Fibroblast of the aortic adventitia (primary cell): ENCODE data around the gene HNF1B. TPM values are rescaled to one million over a fixed set of nuclear protein-coding genes. Genes with fewer than 3 reads are reported as not detected.

Experiments used
- DNase-seq: peaks from one replicate; pipeline ENCODE4 v3.0.0-alpha.2; 2010; ENCODE audit warnings: low read depth
- H3K4me3 ChIP-seq: 2 replicates; pipeline ENCODE4 v1.5.1; 2011; ENCODE audit warnings: low read depth, mild to moderate bottlenecking, control low read depth, low read length, moderate library complexity
- CTCF ChIP-seq: IDR thresholded peaks from 2 replicates; pipeline ENCODE4 v1.5.1; 2011; ENCODE audit warnings: mild to moderate bottlenecking, low read length, control low read depth, inconsistent platforms; ENCODE audit not compliant: insufficient read depth
- total RNA-seq: library from RNA; depleted of rRNA; stranded (reverse); fragments of >200 nt; gene quantifications from 2 replicates; pipeline ENCODE4 v1.2.3, GENCODE V29; 2012; ENCODE audit warnings: low replicate concordance

The HNF1B gene
- total RNA-seq, 1 donor: not detected

- no peak overlapping the region for H3K4me3 ChIP-seq
- DNase-seq: no peak
- TF ChIP-seq CTCF: no peak
Measured at GRCh38 chr17:37750768-37751475, 6.1 kb upstream of the HNF1B start.

- DNase-seq: no peak
- no peak overlapping the region for H3K4me3 ChIP-seq
Measured at GRCh38 chr17:37750292-37750691, 5.4 kb upstream of the HNF1B start.

GRCh38 chr17:37747222-37747621, 2.4 kb upstream of the HNF1B start:
- DNase-seq: no peak
- no peak overlapping the region for H3K4me3 ChIP-seq
- no peak for TF ChIP-seq CTCF

More at GRCh38 chr17:37750292-37750691, 5.4 kb upstream of the HNF1B start:
- TF ChIP-seq CTCF: no peak

- no peak for TF ChIP-seq CTCF
- H3K4me3 ChIP-seq: no peak overlapping the region
- no peak for DNase-seq
Measured at GRCh38 chr17:37746617-37747016, 1.8 kb upstream of the HNF1B start.

- H3K4me3 ChIP-seq: no peak overlapping the region
- no peak for DNase-seq
- no peak for TF ChIP-seq CTCF
Measured at GRCh38 chr17:37745801-37746426, 1.1 kb upstream of the HNF1B start.

GRCh38 chr17:37744633-37744927, 279 bp downstream of the HNF1B start:
- H3K4me3 ChIP-seq: no peak overlapping the region
- no peak for DNase-seq
- no peak for TF ChIP-seq CTCF
